Smooth muscle cell (in vitro differentiated cells): Measurements from ENCODE around the gene ATF7. TPM values are rescaled to one million over a fixed set of nuclear protein-coding genes. Genes with fewer than 3 reads are reported as not detected.
A peak's percentile ranks its signal among the peaks of the same experiment; 100 is the strongest.

ENCODE experiments used
- DNase-seq: peaks from one replicate; lab custom pipeline; 2025; ENCODE audit not compliant: unreplicated experiment; lab: John Stamatoyannopoulos, UW
- H2AFZ ChIP-seq: fragments of 200-600 bp; sonication (generic); 2 replicates; pipeline ENCODE4 v1.6.0; 2016; ENCODE audit warnings: antibody characterized with exemption, low read depth, mild to moderate bottlenecking
- H3F3A ChIP-seq: fragments of 200-600 bp; sonication (generic); 2 replicates; pipeline ENCODE4 v1.6.0; 2017; ENCODE audit warnings: antibody characterized with exemption, low read depth
- H3K27ac ChIP-seq: fragments of 200-600 bp; sonication (generic); 2 replicates; pipeline ENCODE4 v1.5.1; 2016; ENCODE audit warnings: low read depth, mild to moderate bottlenecking
- H3K27me3 ChIP-seq: fragments of 200-600 bp; sonication (generic); 2 replicates; pipeline ENCODE4 v1.6.1; 2016; ENCODE audit warnings: low read depth, mild to moderate bottlenecking
- H3K36me3 ChIP-seq: fragments of 200-600 bp; sonication (generic); 2 replicates; pipeline ENCODE4 v1.5.1; 2016; ENCODE audit warnings: low read depth
- H3K4me1 ChIP-seq: fragments of 200-600 bp; sonication (generic); 2 replicates; pipeline ENCODE4 v1.5.1; 2016; ENCODE audit warnings: low read depth
- H3K4me2 ChIP-seq: fragments of 200-600 bp; sonication (generic); 2 replicates; pipeline ENCODE4 v1.6.0; 2016; ENCODE audit warnings: mild to moderate bottlenecking
- H3K4me3 ChIP-seq: fragments of 200-600 bp; sonication (generic); 2 replicates; pipeline ENCODE4 v1.5.1; 2016; ENCODE audit warnings: mild to moderate bottlenecking
- H3K79me2 ChIP-seq: fragments of 200-600 bp; sonication (generic); 2 replicates; pipeline ENCODE4 v1.6.0; 2016; ENCODE audit warnings: low read depth, mild to moderate bottlenecking
- H3K9ac ChIP-seq: fragments of 200-600 bp; sonication (generic); 2 replicates; pipeline ENCODE4 v1.6.0; 2016; ENCODE audit warnings: low read depth
- H3K9me3 ChIP-seq: fragments of 200-600 bp; sonication (generic); replicated peaks from 2 replicates; pipeline ENCODE4 v1.5.1; 2016; ENCODE audit warnings: low read depth
- H4K20me1 ChIP-seq: fragments of 200-600 bp; sonication (generic); 2 replicates; pipeline ENCODE4 v1.6.0; 2016; ENCODE audit warnings: low read depth
- CTCF ChIP-seq: fragments of 200-600 bp; sonication (generic); IDR thresholded peaks from 2 replicates; pipeline ENCODE4 v1.5.1; 2017; ENCODE audit warnings: borderline replicate concordance, mild to moderate bottlenecking, antibody characterized with exemption; ENCODE audit not compliant: insufficient read depth, poor library complexity, severe bottlenecking
- WGBS: methylation state at CpG from one replicate; pipeline ENCODE4 v1.1.7; 2016; ENCODE audit warnings: low lambda C conversion rate; 5-methylcytosine and 5-hydroxymethylcytosine counted together
- polyA plus RNA-seq: library from polyadenylated mRNA; unstranded; fragments of >200 nt; fragmentation: Nextera tagmentation; extraction: Ambion mirVana; gene quantifications from 2 replicates; pipeline ENCODE4 v1.2.1, GENCODE V29; 2016
- total RNA-seq: library from RNA; depleted of rRNA; stranded (reverse); fragments of >200 nt; gene quantifications from 2 replicates; pipeline ENCODE4 v1.2.3, GENCODE V29; 2014

The ATF7 gene
- total and polyA plus RNA-seq, 2 experiments from 2014 or later, result 15.2 to 28.5 TPM

- no peak for TF ChIP-seq CTCF
- Histone ChIP-seq H3K36me3 (no peaks in the 10 kb centered on the region), H2AFZ (no peak overlapping the region), H3K4me1 (peaks cover 7% of the 10 kb centered on the region), H4K20me1 (peaks cover 43% of the 10 kb centered on the region), H3F3A (peaks cover 4% of the 10 kb centered on the region), H3K9ac (no peak overlapping the region), H3K79me2 (peaks cover 18% of the 10 kb centered on the region), H3K4me2 (no peak overlapping the region), H3K27me3 (no peaks in the 10 kb centered on the region), H3K9me3 (no peaks in the 10 kb centered on the region), H3K27ac (no peak overlapping the region), H3K4me3 (no peak overlapping the region)
- 96% methylated on average over 8 of the region's 8 CpGs for WGBS
- no peak for DNase-seq
These were observed 53.9 kb downstream of the ATF7 start for GRCh38 chr12:53572134-53572758.

- H3K79me2 ChIP-seq, result peaks cover 18% of the 10 kb centered on the region
- no peak overlapping the region for H3K27ac ChIP-seq
- H3K9ac ChIP-seq, result no peak overlapping the region
- TF ChIP-seq CTCF, result no peak
- H3K9me3 ChIP-seq, result no peaks in the 10 kb centered on the region
- H2AFZ ChIP-seq, result no peak overlapping the region
- no peaks in the 10 kb centered on the region for H3K36me3 ChIP-seq
- peaks cover 36% of the 10 kb centered on the region for H4K20me1 ChIP-seq
- WGBS, result 98% methylated on average over 2 of the region's 2 CpGs
- peaks cover 10% of the 10 kb centered on the region for H3K4me1 ChIP-seq
- H3F3A ChIP-seq, result no peaks in the 10 kb centered on the region
- no peaks in the 10 kb centered on the region for H3K27me3 ChIP-seq
- H3K4me3 ChIP-seq, result no peak overlapping the region
- DNase-seq, result no peak
- H3K4me2 ChIP-seq, result no peak overlapping the region
These were observed 54.9 kb downstream of the ATF7 start for GRCh38 chr12:53571295-53571694.

GRCh38 chr12:53568809-53569557 is 57.2 kb downstream of the ATF7 start:
- peaks cover 13% of the 10 kb centered on the region for H3K79me2 ChIP-seq
- no peak overlapping the region for H2AFZ ChIP-seq
- peaks cover 11% of the 10 kb centered on the region for H3K4me1 ChIP-seq
- no peaks in the 10 kb centered on the region for H3F3A ChIP-seq
- TF ChIP-seq CTCF, result no peak
- H3K27ac ChIP-seq, result peak overlapping the region; percentile 34
- no peaks in the 10 kb centered on the region for H3K36me3 ChIP-seq
- no peaks in the 10 kb centered on the region for H3K27me3 ChIP-seq
- WGBS, result 89% methylated on average over 2 of the region's 2 CpGs
- H3K4me2 ChIP-seq, result no peak overlapping the region
- no peak overlapping the region for H3K4me3 ChIP-seq
- peaks cover 29% of the 10 kb centered on the region for H4K20me1 ChIP-seq
- H3K9ac ChIP-seq, result no peak overlapping the region
- H3K9me3 ChIP-seq, result no peaks in the 10 kb centered on the region
- no peak for DNase-seq
